Measurements from ENCODE around the gene PCDH18.

DNA sequence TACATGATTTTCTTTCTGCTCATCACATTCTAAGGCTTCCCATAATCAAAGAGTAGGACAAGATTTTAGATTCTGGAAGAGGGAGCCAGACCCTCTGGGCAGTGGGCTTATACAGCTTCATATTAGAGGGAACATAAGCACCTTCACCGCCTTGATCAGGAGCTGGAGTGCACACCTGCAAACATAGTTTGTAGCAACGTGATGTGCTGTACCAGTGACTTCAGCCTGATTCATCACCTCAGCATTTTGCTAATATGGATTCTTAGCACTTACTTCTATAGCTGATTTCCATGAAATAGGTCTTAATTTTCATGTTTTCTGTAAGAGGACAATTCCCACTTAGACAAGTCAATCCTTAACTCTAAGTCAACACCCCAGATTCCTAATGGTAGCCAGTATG is 36.7 kb downstream of the PCDH18 start:
- TF ChIP-seq EP300 (IDR thresholded peaks at IDR 0.05) (no peak), POLR2A (IDR thresholded peaks at IDR 0.05) (no peak)
- TF ChIP-seq, protein P1, sequence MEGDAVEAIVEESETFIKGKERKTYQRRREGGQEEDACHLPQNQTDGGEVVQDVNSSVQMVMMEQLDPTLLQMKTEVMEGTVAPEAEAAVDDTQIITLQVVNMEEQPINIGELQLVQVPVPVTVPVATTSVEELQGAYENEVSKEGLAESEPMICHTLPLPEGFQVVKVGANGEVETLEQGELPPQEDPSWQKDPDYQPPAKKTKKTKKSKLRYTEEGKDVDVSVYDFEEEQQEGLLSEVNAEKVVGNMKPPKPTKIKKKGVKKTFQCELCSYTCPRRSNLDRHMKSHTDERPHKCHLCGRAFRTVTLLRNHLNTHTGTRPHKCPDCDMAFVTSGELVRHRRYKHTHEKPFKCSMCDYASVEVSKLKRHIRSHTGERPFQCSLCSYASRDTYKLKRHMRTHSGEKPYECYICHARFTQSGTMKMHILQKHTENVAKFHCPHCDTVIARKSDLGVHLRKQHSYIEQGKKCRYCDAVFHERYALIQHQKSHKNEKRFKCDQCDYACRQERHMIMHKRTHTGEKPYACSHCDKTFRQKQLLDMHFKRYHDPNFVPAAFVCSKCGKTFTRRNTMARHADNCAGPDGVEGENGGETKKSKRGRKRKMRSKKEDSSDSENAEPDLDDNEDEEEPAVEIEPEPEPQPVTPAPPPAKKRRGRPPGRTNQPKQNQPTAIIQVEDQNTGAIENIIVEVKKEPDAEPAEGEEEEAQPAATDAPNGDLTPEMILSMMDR (IDR thresholded peaks at IDR 0.05), result no peak
